ENCODE data around the gene EPB41L4B. TPM values are rescaled to one million over a fixed set of nuclear protein-coding genes. Genes with fewer than 3 reads are reported as not detected.

Gene EPB41L4B
- total RNA-seq, 1 experiment from 2014 or later: 4.6 TPM

- no TSS peak for BruUV-seq (replicated peaks)
- Mint-ChIP-seq H3K4me1 (ENCODE audit: low read depth, unreplicated experiment) (no peaks in the 10 kb centered on the region), H3K27me3 (ENCODE audit: unreplicated experiment) (no peaks in the 10 kb centered on the region), H3K9me3 (ENCODE audit: low read depth, unreplicated experiment) (no peaks in the 10 kb centered on the region), H3K36me3 (ENCODE audit: insufficient read depth, unreplicated experiment) (no peaks in the 10 kb centered on the region), H3K27ac (ENCODE audit: unreplicated experiment) (no peak overlapping the region), H3K4me3 (ENCODE audit: low read depth, unreplicated experiment) (no peak overlapping the region)
- intact Hi-C loops (cut with micrococcal nuclease; ENCODE audit: unreplicated experiment): no loop called here
- DNase-seq: no peak
- CTCF ChIA-PET: no interaction called here
- TF ChIP-seq CTCF (IDR thresholded peaks at IDR 0.05; ENCODE audit: unreplicated experiment): no peak
These were observed 175.8 kb downstream of the EPB41L4B start for GRCh38 chr9:109145051-109145450.

GRCh38 chr9:109143881-109144562, 176.8 kb downstream of the EPB41L4B start:
- peak; percentile 22 for TF ChIP-seq CTCF (IDR thresholded peaks at IDR 0.05; ENCODE audit: unreplicated experiment)
- no peak overlapping the region for H3K4me3 Mint-ChIP-seq (ENCODE audit: low read depth, unreplicated experiment)
- intact Hi-C loops (cut with micrococcal nuclease; ENCODE audit: unreplicated experiment): no loop called here
- H3K9me3 Mint-ChIP-seq (ENCODE audit: low read depth, unreplicated experiment): no peaks in the 10 kb centered on the region
- H3K27me3 Mint-ChIP-seq (ENCODE audit: unreplicated experiment): no peaks in the 10 kb centered on the region
- H3K36me3 Mint-ChIP-seq (ENCODE audit: insufficient read depth, unreplicated experiment): no peaks in the 10 kb centered on the region
- H3K27ac Mint-ChIP-seq (ENCODE audit: unreplicated experiment): no peak overlapping the region
- peak; percentile 25 for DNase-seq
- H3K4me1 Mint-ChIP-seq (ENCODE audit: low read depth, unreplicated experiment): no peaks in the 10 kb centered on the region
- no TSS peak for BruUV-seq (replicated peaks)
- CTCF ChIA-PET: no interaction called here

- Mint-ChIP-seq H3K4me3 (ENCODE audit: low read depth, unreplicated experiment) (no peak overlapping the region), H3K27ac (ENCODE audit: unreplicated experiment) (no peak overlapping the region), H3K36me3 (ENCODE audit: insufficient read depth, unreplicated experiment) (no peaks in the 10 kb centered on the region), H3K4me1 (ENCODE audit: low read depth, unreplicated experiment) (no peaks in the 10 kb centered on the region), H3K27me3 (ENCODE audit: unreplicated experiment) (no peaks in the 10 kb centered on the region), H3K9me3 (ENCODE audit: low read depth, unreplicated experiment) (no peaks in the 10 kb centered on the region)
- BruUV-seq (replicated peaks): no TSS peak
- no peak for DNase-seq
- CTCF ChIA-PET: no interaction called here
- no peak for TF ChIP-seq CTCF (IDR thresholded peaks at IDR 0.05; ENCODE audit: unreplicated experiment)
- intact Hi-C loops (cut with micrococcal nuclease; ENCODE audit: unreplicated experiment): no loop called here
These were observed 179.5 kb downstream of the EPB41L4B start for GRCh38 chr9:109141375-109141774.

GRCh38 chr9:109139851-109140250, 181.0 kb downstream of the EPB41L4B start:
- H3K9me3 Mint-ChIP-seq (ENCODE audit: low read depth, unreplicated experiment): no peaks in the 10 kb centered on the region
- H3K4me3 Mint-ChIP-seq (ENCODE audit: low read depth, unreplicated experiment): no peak overlapping the region
- H3K27me3 Mint-ChIP-seq (ENCODE audit: unreplicated experiment): no peaks in the 10 kb centered on the region
- TF ChIP-seq CTCF (IDR thresholded peaks at IDR 0.05; ENCODE audit: unreplicated experiment): no peak
- CTCF ChIA-PET: no interaction called here
- H3K36me3 Mint-ChIP-seq (ENCODE audit: insufficient read depth, unreplicated experiment): no peaks in the 10 kb centered on the region
- H3K4me1 Mint-ChIP-seq (ENCODE audit: low read depth, unreplicated experiment): no peaks in the 10 kb centered on the region
- no peak overlapping the region for H3K27ac Mint-ChIP-seq (ENCODE audit: unreplicated experiment)
- intact Hi-C loops (cut with micrococcal nuclease; ENCODE audit: unreplicated experiment): no loop called here
- no TSS peak for BruUV-seq (replicated peaks)
- no peak for DNase-seq
